CD4-positive, alpha-beta memory T cell (primary cell): ENCODE data around the gene REEP3. TPM values are rescaled to one million over a fixed set of nuclear protein-coding genes. Genes with fewer than 3 reads are reported as not detected.
"Not testable (repeated sequence)": the region's sequence is repeated elsewhere in the genome, so short reads cannot be mapped to it uniquely, and the experiment has no call there.

ENCODE experiments used
- CTCF ChIA-PET: fragments of 350-600 bp; sonication (Branson Sonifier 250); formaldehyde crosslinking; loops from one replicate; lab custom pipeline; 2021; ENCODE audit warnings: inconsistent platforms; ENCODE audit not compliant: partially characterized antibody; lab: Charles Lee
- POLR2A ChIA-PET: fragments of 350-600 bp; sonication (Branson Sonifier 250); formaldehyde crosslinking; loops from one replicate; lab custom pipeline; 2021; ENCODE audit not compliant: partially characterized antibody; lab: Charles Lee
- DNase-seq, 5 donors: peaks; one replicate each; pipeline versions ENCODE4 v3.0.0 to v3.0.0-alpha.2; 2020 to 2022; ENCODE audit warnings: mixed read lengths in 1 of 5
- H3K27ac ChIP-seq: one replicate; pipeline ENCODE4 v1.7.0; 2013; ENCODE audit warnings: low read depth, low read length
- H3K27me3 ChIP-seq: 2 replicates; pipeline ENCODE4 v1.7.0; 2013; ENCODE audit warnings: mild to moderate bottlenecking, low read length, moderate library complexity; ENCODE audit not compliant: insufficient read depth
- H3K36me3 ChIP-seq: 2 replicates; pipeline ENCODE4 v1.7.0; 2013; ENCODE audit warnings: mild to moderate bottlenecking, low read length, moderate library complexity; ENCODE audit not compliant: insufficient read depth
- H3K4me1 ChIP-seq: 2 replicates; pipeline ENCODE4 v1.7.0; 2013; ENCODE audit warnings: mild to moderate bottlenecking, low read length, moderate library complexity; ENCODE audit not compliant: insufficient read depth
- H3K4me3 ChIP-seq, 2 donors: one replicate each; pipeline ENCODE4 v1.7.0; 2013; ENCODE audit warnings: low read length in 2 of 2, mild to moderate bottlenecking in 1 of 2
- H3K9me3 ChIP-seq, 2 donors: one replicate each; pipeline ENCODE4 v1.7.0; 2013; ENCODE audit warnings: low read length in 2 of 2, control low read depth in 1 of 2; ENCODE audit not compliant: control insufficient read depth in 1 of 2
- H3K27ac Mint-ChIP-seq, 7 donors: one replicate each; pipeline ENCODE4 v1.8.0; 2020 to 2021; ENCODE audit warnings: mixed read lengths in 7 of 7, mild to moderate bottlenecking in 6 of 7, inconsistent platforms in 3 of 7, moderate library complexity in 3 of 7
- H3K27me3 Mint-ChIP-seq, 2 donors: one replicate each; pipeline ENCODE4 v1.8.0; 2020 to 2021; ENCODE audit warnings: mixed read lengths in 2 of 2
- H3K36me3 Mint-ChIP-seq, 2 donors: one replicate each; pipeline ENCODE4 v1.8.0; 2020 to 2021; ENCODE audit warnings: mixed read lengths in 2 of 2, inconsistent platforms in 1 of 2, mild to moderate bottlenecking in 1 of 2
- H3K4me1 Mint-ChIP-seq, 4 donors: one replicate each; pipeline ENCODE4 v1.8.0; 2020 to 2021; ENCODE audit warnings: mixed read lengths in 4 of 4, mild to moderate bottlenecking in 1 of 4
- H3K4me3 Mint-ChIP-seq, 8 donors: one replicate each; pipeline ENCODE4 v1.8.0; 2020 to 2021; ENCODE audit warnings: mixed read lengths in 8 of 8, mild to moderate bottlenecking in 7 of 8, moderate library complexity in 6 of 8, inconsistent platforms in 3 of 8
- H3K9me3 Mint-ChIP-seq, 8 donors: one replicate each; pipeline ENCODE4 v1.8.0; 2020 to 2021; ENCODE audit warnings: mixed read lengths in 8 of 8, mild to moderate bottlenecking in 5 of 8, inconsistent platforms in 3 of 8, moderate library complexity in 1 of 8
- intact Hi-C: fragments of 100-400 bp; cut with micrococcal nuclease; formaldehyde crosslinking; loops from one replicate; pipeline ENCODE4 v1.15.1; 2023
- polyA plus RNA-seq, 2 donors: library from polyadenylated mRNA; unstranded; fragments of 300-500 nt; fragmentation: Illumina TruSeq; gene quantifications; one replicate each; pipeline ENCODE4 v1.2.3, GENCODE V29; 2021
- total RNA-seq, 2 experiments: library from RNA; stranded (reverse); gene quantifications; one replicate each; pipeline ENCODE4 v1.2.3, GENCODE V29; 2021

Gene REEP3
- total and polyA plus RNA-seq, 4 experiments from 2014 or later = 15.3 to 23.8 (median 18.7) TPM

GRCh38 chr10:63644418-63645142 is 123.4 kb downstream of the REEP3 start:
- no peak for DNase-seq
- intact Hi-C loops = no loop called here
- no peaks in the 10 kb centered on the region for H3K36me3 Mint-ChIP-seq
- Histone ChIP-seq H3K27me3 (no peaks in the 10 kb centered on the region), H3K36me3 (no peaks in the 10 kb centered on the region), H3K4me1 (no peaks in the 10 kb centered on the region), H3K9me3 (no peaks in the 10 kb centered on the region), H3K4me3 (no peak overlapping the region), H3K27ac (no peak overlapping the region)
- POLR2A ChIA-PET = no interaction called here
- H3K9me3 Mint-ChIP-seq = peaks cover 0 to 5% (median 0%) of the 10 kb centered on the region in 8 donors
- H3K4me1 Mint-ChIP-seq = no peaks in the 10 kb centered on the region
- H3K27ac Mint-ChIP-seq = no peak overlapping the region
- H3K4me3 Mint-ChIP-seq = no peak overlapping the region
- CTCF ChIA-PET = interaction anchor here (1.1 kb wide), 1 partner anchor 14 kb away, joined by 3 read pairs; no protein-coding TSS in a partner anchor
- H3K27me3 Mint-ChIP-seq = peaks cover 2 to 10% of the 10 kb centered on the region in 2 donors

DNA sequence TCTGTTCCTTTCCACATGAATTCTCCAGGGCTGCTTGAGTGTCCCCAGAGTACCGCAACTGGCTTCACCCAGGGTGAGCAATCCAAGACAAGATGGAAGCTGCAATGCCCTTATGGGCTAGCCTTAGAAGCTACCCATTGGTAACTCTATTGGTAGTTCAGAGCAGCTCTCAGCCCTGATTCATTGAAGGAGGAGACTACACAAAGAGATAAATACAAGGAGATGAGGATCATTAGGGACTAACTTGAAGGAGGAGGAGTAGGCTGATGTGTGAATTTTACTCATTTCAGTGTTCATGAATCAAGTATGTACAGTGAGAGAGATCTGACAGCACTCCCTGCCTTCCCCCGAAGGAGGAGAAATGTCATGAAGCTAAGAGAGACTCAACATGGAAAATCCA is 124.0 kb downstream of the REEP3 start:
- CTCF ChIA-PET = no interaction called here

GRCh38 chr10:63646491-63646890 is 125.3 kb downstream of the REEP3 start:
- Histone ChIP-seq H3K4me1 (no peaks in the 10 kb centered on the region), H3K4me3 (no peak overlapping the region), H3K9me3 (no peaks in the 10 kb centered on the region), H3K27ac (no peak overlapping the region), H3K36me3 (no peaks in the 10 kb centered on the region), H3K27me3 (no peaks in the 10 kb centered on the region)
- H3K27me3 Mint-ChIP-seq = peaks cover 2 to 10% of the 10 kb centered on the region in 2 donors
- no peak overlapping the region for H3K4me3 Mint-ChIP-seq
- DNase-seq = no peak
- no peak overlapping the region for H3K27ac Mint-ChIP-seq
- intact Hi-C loops = no loop called here
- no peaks in the 10 kb centered on the region for H3K4me1 Mint-ChIP-seq
- CTCF ChIA-PET = no interaction called here
- H3K36me3 Mint-ChIP-seq = no peaks in the 10 kb centered on the region
- POLR2A ChIA-PET = no interaction called here
- peaks cover 0 to 5% (median 0%) of the 10 kb centered on the region in 8 donors for H3K9me3 Mint-ChIP-seq

More for the DNA sequence above, 124.0 kb downstream of the REEP3 start:
- Mint-ChIP-seq H3K36me3 (no peaks in the 10 kb centered on the region), H3K4me1 (no peaks in the 10 kb centered on the region), H3K4me3 (no peak overlapping the region), H3K27ac (no peak overlapping the region), H3K27me3 (peaks cover 2 to 10% of the 10 kb centered on the region in 2 donors), H3K9me3 (peaks cover 0 to 5% (median 0%) of the 10 kb centered on the region in 8 donors)
- POLR2A ChIA-PET = no interaction called here
- Histone ChIP-seq H3K9me3 (no peaks in the 10 kb centered on the region), H3K27me3 (no peaks in the 10 kb centered on the region), H3K4me3 (no peak overlapping the region), H3K36me3 (no peaks in the 10 kb centered on the region), H3K27ac (no peak overlapping the region), H3K4me1 (no peaks in the 10 kb centered on the region)
- DNase-seq = no peak
- intact Hi-C loops = no loop called here

- ChIA-PET CTCF (no interaction called here), POLR2A (no interaction called here)
- no peaks in the 10 kb centered on the region for H3K4me1 Mint-ChIP-seq
Measured at GRCh38 chr10:63651864-63652263, 130.7 kb downstream of the REEP3 start.

GRCh38 chr10:63653747-63654146 is 132.5 kb downstream of the REEP3 start:
- H3K4me1 Mint-ChIP-seq = no peaks in the 10 kb centered on the region
- no peak overlapping the region for H3K27ac ChIP-seq
- H3K9me3 Mint-ChIP-seq = peaks cover 0 to 1% (median 0%) of the 10 kb centered on the region in 8 donors
- H3K27me3 Mint-ChIP-seq = no peaks in the 10 kb centered on the region
- no peaks in the 10 kb centered on the region for H3K4me1 ChIP-seq
- ChIA-PET CTCF (interaction anchor here (1.1 kb wide), 1 partner anchor 25 kb away, joined by 3 read pairs; no protein-coding TSS in a partner anchor), POLR2A (no interaction called here)
- H3K4me3 Mint-ChIP-seq = no peak overlapping the region
- no peaks in the 10 kb centered on the region for H3K36me3 ChIP-seq
- no peaks in the 10 kb centered on the region for H3K36me3 Mint-ChIP-seq
- H3K27me3 ChIP-seq = no peaks in the 10 kb centered on the region
- no peak overlapping the region for H3K4me3 ChIP-seq
- no peak overlapping the region for H3K27ac Mint-ChIP-seq
- H3K9me3 ChIP-seq = no peaks in the 10 kb centered on the region
- no peak for DNase-seq
- intact Hi-C loops = no loop called here

More at GRCh38 chr10:63651864-63652263, 130.7 kb downstream of the REEP3 start:
- Mint-ChIP-seq H3K27ac (no peak overlapping the region), H3K36me3 (no peaks in the 10 kb centered on the region), H3K9me3 (peaks cover 0 to 5% (median 0%) of the 10 kb centered on the region in 8 donors), H3K4me3 (no peak overlapping the region), H3K27me3 (peaks cover 2 to 7% of the 10 kb centered on the region in 2 donors)
- no peaks in the 10 kb centered on the region for H3K9me3 ChIP-seq
- no peak for DNase-seq
- no peaks in the 10 kb centered on the region for H3K4me1 ChIP-seq
- no peak overlapping the region for H3K4me3 ChIP-seq
- no peak overlapping the region for H3K27ac ChIP-seq
- no peaks in the 10 kb centered on the region for H3K27me3 ChIP-seq
- intact Hi-C loops = no loop called here
- no peaks in the 10 kb centered on the region for H3K36me3 ChIP-seq

- Mint-ChIP-seq H3K4me1 (no peaks in the 10 kb centered on the region), H3K27me3 (no peaks in the 10 kb centered on the region), H3K4me3 (no peak overlapping the region), H3K36me3 (no peaks in the 10 kb centered on the region), H3K27ac (no peak overlapping the region), H3K9me3 (peaks cover 0 to 1% (median 0%) of the 10 kb centered on the region in 8 donors)
- ChIA-PET CTCF (no interaction called here), POLR2A (no interaction called here)
- Histone ChIP-seq H3K9me3 (no peaks in the 10 kb centered on the region), H3K4me1 (no peaks in the 10 kb centered on the region), H3K4me3 (no peak overlapping the region), H3K27me3 (no peaks in the 10 kb centered on the region), H3K27ac (no peak overlapping the region), H3K36me3 (no peaks in the 10 kb centered on the region)
- no peak for DNase-seq
- intact Hi-C loops = no loop called here
Measured at GRCh38 chr10:63657761-63658160, 136.6 kb downstream of the REEP3 start.

GRCh38 chr10:63660941-63661340 is 139.7 kb downstream of the REEP3 start:
- H3K36me3 Mint-ChIP-seq, DNase-seq, H3K27ac Mint-ChIP-seq, H3K27me3 ChIP-seq, intact Hi-C loops, H3K9me3 ChIP-seq, POLR2A ChIA-PET, H3K4me1 ChIP-seq, H3K4me1 Mint-ChIP-seq, H3K27ac ChIP-seq, H3K27me3 Mint-ChIP-seq, H3K4me3 ChIP-seq, H3K4me3 Mint-ChIP-seq, H3K36me3 ChIP-seq, H3K9me3 Mint-ChIP-seq: not testable (repeated sequence)
- CTCF ChIA-PET = interaction anchor here (0.7 kb wide), 1 partner anchor 12 kb away, joined by 3 read pairs; no protein-coding TSS in a partner anchor
